Tibial nerve (tissue), 4 donors: ENCODE measurements around the gene DHFR2. TPM values are rescaled to one million over a fixed set of nuclear protein-coding genes. Genes with fewer than 3 reads are reported as not detected.

ENCODE experiments used
- DNase-seq, 2 donors: peaks; one replicate each; pipeline ENCODE4 v3.0.0-alpha.2; 2019; ENCODE audit warnings: low spot score in 2 of 2
- H3K27ac ChIP-seq, 4 donors: fragments of 200-600 bp; sonication (generic) in 3 of 4; one replicate each; pipeline ENCODE4 v1.5.1; 2017 to 2019; ENCODE audit warnings: mild to moderate bottlenecking in 1 of 4
- H3K27me3 ChIP-seq, 2 donors: fragments of 200-600 bp; sonication (generic) in 1 of 2; one replicate each; pipeline versions ENCODE4 v1.5.1 to v1.6.0; 2017 to 2019
- H3K36me3 ChIP-seq, 3 donors: fragments of 200-600 bp; sonication (generic); one replicate each; pipeline ENCODE4 v1.5.1; 2018 to 2019
- H3K4me1 ChIP-seq, 4 donors: fragments of 200-600 bp; sonication (generic) in 3 of 4; one replicate each; pipeline ENCODE4 v1.5.1; 2017 to 2019
- H3K4me3 ChIP-seq, 4 donors: fragments of 200-600 bp; sonication (generic) in 3 of 4; one replicate each; pipeline ENCODE4 v1.5.1; 2017 to 2019; ENCODE audit warnings: mild to moderate bottlenecking in 1 of 4, moderate library complexity in 1 of 4
- H3K9me3 ChIP-seq, 4 donors: fragments of 200-600 bp; sonication (generic) in 3 of 4; one replicate each; pipeline ENCODE4 v1.5.1; 2017 to 2019
- EP300 ChIP-seq, 2 donors: sonication (generic); formaldehyde crosslinking; IDR thresholded peaks; one replicate each; pipeline ENCODE4 v1.6.1; 2017; ENCODE audit warnings: antibody characterized with exemption in 2 of 2, mild to moderate bottlenecking in 1 of 2
- POLR2A ChIP-seq, 2 donors: fragments of 450-650 bp; IDR thresholded peaks; one replicate each; pipeline ENCODE4 v1.6.1; 2017; ENCODE audit warnings: antibody characterized with exemption in 2 of 2, mild to moderate bottlenecking in 2 of 2, moderate library complexity in 2 of 2
- WGBS, 2 donors: methylation state at CpG; one replicate each; pipeline ENCODE4 v1.1.5; 2018; 5-methylcytosine and 5-hydroxymethylcytosine counted together
- total RNA-seq, 4 donors: library from RNA; depleted of rRNA; stranded (reverse); fragments of >200 nt; gene quantifications; one replicate each; pipeline ENCODE4 v1.1.0, GENCODE V29; 2016
- TF ChIP-seq, protein P1 (sequence below), 5 experiments: fragments of 200-600 bp in 3 of 5; fragments of 450-650 bp in 2 of 5; sonication (generic) in 3 of 5; IDR thresholded peaks; one replicate each; pipeline ENCODE4 v1.5.1; 2016 to 2019; ENCODE audit warnings: antibody characterized with exemption in 5 of 5, mild to moderate bottlenecking in 3 of 5, moderate library complexity in 2 of 5

Gene DHFR2
- total RNA-seq, 4 donors from 2014 or later = 3.9 to 8.5 (median 4.9) TPM

DNA sequence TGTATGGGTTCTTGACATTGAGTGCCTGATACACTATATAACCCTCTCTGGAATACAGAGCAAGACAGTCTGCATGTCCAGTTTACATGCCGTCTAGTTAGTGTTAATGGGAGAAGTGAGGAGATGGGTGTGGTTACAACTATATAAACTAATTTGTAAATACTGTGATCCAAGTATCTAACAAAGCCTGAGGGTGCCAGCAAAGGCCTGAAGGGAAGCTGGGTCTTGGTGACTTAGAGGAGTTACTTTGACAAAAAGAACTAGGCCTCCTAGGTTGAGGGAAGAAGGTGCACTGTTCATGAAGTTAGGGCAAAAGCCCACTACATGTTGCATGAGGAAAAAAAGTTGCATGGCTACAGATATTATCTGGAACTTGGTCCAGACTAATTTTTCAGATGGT is 2.4 kb upstream of the DHFR2 start:
- Histone ChIP-seq H3K4me3 (no peak overlapping the region), H3K9me3 (no peaks in the 10 kb centered on the region), H3K27ac (no peak overlapping the region), H3K36me3 (peaks cover 0 to 23% (median 0%) of the 10 kb centered on the region in 3 donors), H3K27me3 (no peaks in the 10 kb centered on the region), H3K4me1 (peaks cover 0 to 37% (median 14%) of the 10 kb centered on the region in 4 donors)
- WGBS, 2 donors = 55 to 56% methylated on average over 1 of the region's 1 CpG
- no peak for DNase-seq
- TF ChIP-seq, protein P1, sequence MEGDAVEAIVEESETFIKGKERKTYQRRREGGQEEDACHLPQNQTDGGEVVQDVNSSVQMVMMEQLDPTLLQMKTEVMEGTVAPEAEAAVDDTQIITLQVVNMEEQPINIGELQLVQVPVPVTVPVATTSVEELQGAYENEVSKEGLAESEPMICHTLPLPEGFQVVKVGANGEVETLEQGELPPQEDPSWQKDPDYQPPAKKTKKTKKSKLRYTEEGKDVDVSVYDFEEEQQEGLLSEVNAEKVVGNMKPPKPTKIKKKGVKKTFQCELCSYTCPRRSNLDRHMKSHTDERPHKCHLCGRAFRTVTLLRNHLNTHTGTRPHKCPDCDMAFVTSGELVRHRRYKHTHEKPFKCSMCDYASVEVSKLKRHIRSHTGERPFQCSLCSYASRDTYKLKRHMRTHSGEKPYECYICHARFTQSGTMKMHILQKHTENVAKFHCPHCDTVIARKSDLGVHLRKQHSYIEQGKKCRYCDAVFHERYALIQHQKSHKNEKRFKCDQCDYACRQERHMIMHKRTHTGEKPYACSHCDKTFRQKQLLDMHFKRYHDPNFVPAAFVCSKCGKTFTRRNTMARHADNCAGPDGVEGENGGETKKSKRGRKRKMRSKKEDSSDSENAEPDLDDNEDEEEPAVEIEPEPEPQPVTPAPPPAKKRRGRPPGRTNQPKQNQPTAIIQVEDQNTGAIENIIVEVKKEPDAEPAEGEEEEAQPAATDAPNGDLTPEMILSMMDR (IDR thresholded peaks at IDR 0.05) = no peak
- TF ChIP-seq POLR2A (IDR thresholded peaks at IDR 0.05) (no peak), EP300 (IDR thresholded peaks at IDR 0.05) (no peak)

DNA sequence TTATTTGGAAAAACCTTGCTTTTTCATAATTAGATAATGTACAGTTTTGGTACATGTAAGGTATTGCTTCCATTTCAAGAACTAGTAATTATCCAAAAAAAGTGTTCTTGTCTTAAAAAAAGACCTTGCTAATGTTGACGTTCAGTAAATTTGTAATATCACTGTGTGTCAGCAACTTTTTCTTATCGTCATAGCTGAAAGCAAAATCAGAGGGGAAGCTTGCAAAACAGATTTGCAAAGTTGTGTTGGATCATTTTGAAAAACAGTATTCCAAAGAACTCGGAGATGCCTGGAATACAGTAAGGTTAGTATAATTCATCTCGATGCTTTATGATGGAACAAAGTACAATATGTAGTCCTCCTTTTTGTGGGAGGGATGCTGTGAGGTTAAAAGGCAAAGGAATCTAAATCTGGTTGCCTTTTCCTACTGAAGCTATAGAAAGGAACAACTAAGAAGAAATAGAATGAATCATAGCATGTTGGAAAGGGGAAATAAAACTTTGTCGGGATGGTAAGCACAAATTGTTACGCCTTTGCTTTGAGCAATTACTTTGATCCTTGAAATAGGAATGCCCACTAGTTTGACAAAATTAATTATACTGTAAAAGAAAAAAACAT is 1.6 kb upstream of the DHFR2 start:
- WGBS, 2 donors = 65 to 66% methylated on average over 6 of the region's 6 CpGs
- no peak for DNase-seq
- no peaks in the 10 kb centered on the region for H3K27me3 ChIP-seq
- H3K4me1 ChIP-seq = peaks cover 0 to 36% (median 14%) of the 10 kb centered on the region in 4 donors
- H3K36me3 ChIP-seq = peaks cover 0 to 30% (median 0%) of the 10 kb centered on the region in 3 donors
- H3K9me3 ChIP-seq = no peaks in the 10 kb centered on the region
- peak overlapping the region in 2 of 4 donors; percentile 94 to 97 for H3K27ac ChIP-seq
- TF ChIP-seq, protein P1 (IDR thresholded peaks at IDR 0.05) = no peak
- TF ChIP-seq POLR2A (IDR thresholded peaks at IDR 0.05) (no peak), EP300 (IDR thresholded peaks at IDR 0.05) (no peak)
- H3K4me3 ChIP-seq = peak overlapping the region in 1 of 4 donors; percentile 64

DNA sequence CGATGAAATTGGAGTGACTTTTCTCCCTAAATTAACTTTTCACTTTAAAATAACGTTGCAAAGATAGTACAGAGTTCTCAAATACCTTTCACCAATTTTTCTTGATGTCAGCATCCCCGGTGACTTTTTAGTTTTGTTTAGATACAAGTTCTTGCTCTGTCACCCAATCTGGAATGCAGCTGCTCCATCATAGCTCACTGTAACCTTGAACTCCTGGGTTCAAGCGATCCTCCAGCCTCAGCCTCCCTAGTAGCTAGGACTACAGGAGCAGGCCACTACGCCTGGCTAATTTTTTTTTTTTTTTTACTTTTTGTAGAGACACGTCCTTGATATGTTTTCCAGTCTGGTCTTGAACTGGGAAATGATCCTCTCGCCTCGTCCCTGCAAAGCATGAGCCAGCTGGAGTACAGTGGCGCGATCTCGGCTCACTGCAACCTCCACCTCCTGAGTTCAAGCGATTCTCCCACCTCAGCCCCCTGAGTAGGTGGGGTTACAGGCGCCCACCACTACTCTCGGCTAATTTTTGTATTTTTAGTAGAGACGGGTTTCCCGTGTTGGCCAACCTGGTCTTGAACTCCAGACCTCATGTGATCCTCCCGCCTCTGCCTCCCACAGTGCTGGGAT is 892 bp upstream of the DHFR2 start:
- peaks cover 0 to 29% (median 14%) of the 10 kb centered on the region in 4 donors for H3K4me1 ChIP-seq
- DNase-seq = no peak
- 48 to 51% methylated on average over 17 of the region's 17 CpGs for WGBS, 2 donors
- H3K36me3 ChIP-seq = peaks cover 0 to 37% (median 0%) of the 10 kb centered on the region in 3 donors
- TF ChIP-seq, protein P1 (IDR thresholded peaks at IDR 0.05) = no peak
- TF ChIP-seq EP300 (IDR thresholded peaks at IDR 0.05) (no peak), POLR2A (IDR thresholded peaks at IDR 0.05) (no peak)
- H3K27ac ChIP-seq = peak overlapping the region in 3 of 4 donors; percentile 93 to 97 (median 94)
- H3K4me3 ChIP-seq = peak overlapping the region; percentile 53 to 78 (median 68)
- H3K27me3 ChIP-seq = no peaks in the 10 kb centered on the region
- H3K9me3 ChIP-seq = no peaks in the 10 kb centered on the region

DNA sequence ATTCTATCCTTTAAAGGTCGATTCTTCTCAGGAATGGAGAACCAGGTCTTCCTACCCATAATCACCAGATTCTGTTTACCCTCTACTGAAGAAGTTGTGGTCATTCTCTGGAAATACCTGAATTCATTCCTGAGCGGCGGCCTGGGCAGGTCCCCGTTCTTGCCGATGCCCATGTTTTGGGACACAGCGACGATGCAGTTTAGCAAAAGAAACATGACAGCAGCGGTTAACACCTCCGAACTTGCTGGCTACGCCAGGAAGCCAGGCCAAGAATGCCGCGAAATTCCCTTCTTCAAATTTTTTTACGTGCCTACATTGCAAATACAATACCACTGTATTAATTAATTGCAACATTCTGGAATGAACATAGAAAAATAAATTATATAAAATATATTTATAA is 1.4 kb downstream of the DHFR2 start:
- WGBS, 2 donors = 97% methylated on average over 13 of the region's 13 CpGs
- Histone ChIP-seq H3K4me1 (peaks cover 0 to 29% (median 14%) of the 10 kb centered on the region in 4 donors), H3K9me3 (no peaks in the 10 kb centered on the region), H3K27ac (no peak overlapping the region), H3K4me3 (no peak overlapping the region), H3K36me3 (peaks cover 0 to 28% (median 0%) of the 10 kb centered on the region in 3 donors), H3K27me3 (no peaks in the 10 kb centered on the region)
- DNase-seq = no peak
- TF ChIP-seq POLR2A (IDR thresholded peaks at IDR 0.05) = no peak
- TF ChIP-seq, protein P1 (IDR thresholded peaks at IDR 0.05) = no peak
- TF ChIP-seq EP300 (IDR thresholded peaks at IDR 0.05) = no peak

DNA sequence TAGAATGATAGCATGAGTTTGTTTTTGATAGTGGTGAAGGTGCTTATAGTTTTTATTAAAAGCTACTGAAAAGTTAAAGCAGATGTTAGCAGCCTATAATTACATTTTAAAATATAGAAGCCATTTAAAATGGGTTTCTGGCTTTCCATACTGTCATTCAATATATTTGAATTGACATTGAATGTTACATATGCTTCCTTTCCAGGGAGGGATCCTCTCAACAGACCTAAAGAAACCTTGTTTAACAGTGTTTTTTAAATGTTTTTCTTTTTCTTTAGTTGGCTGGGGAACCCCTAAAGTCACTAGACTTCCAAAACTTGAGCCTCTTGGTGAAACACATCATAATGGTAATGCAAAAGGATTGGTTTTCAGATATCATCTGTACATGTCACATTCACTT is 12.2 kb downstream of the DHFR2 start:
- Histone ChIP-seq H3K4me3 (no peak overlapping the region), H3K27me3 (no peaks in the 10 kb centered on the region), H3K9me3 (no peaks in the 10 kb centered on the region), H3K27ac (no peak overlapping the region), H3K36me3 (peaks cover 0 to 13% (median 0%) of the 10 kb centered on the region in 3 donors), H3K4me1 (no peaks in the 10 kb centered on the region)
- DNase-seq = no peak
- TF ChIP-seq EP300 (IDR thresholded peaks at IDR 0.05) (no peak), POLR2A (IDR thresholded peaks at IDR 0.05) (no peak)
- TF ChIP-seq, protein P1 (IDR thresholded peaks at IDR 0.05) = no peak
